GM18511 (cell line): ENCODE measurements around the gene ARHGEF28.

ENCODE experiments used
- ATAC-seq: cut with Tn5 transposase; IDR thresholded peaks from one replicate; pipeline ENCODE4 v1.9.1; 2021; ENCODE audit warnings: mild to moderate bottlenecking, moderate library complexity; ENCODE audit not compliant: unreplicated experiment

The ARHGEF28 gene

GRCh38 chr5:73812457-73812856 is 186.5 kb downstream of the ARHGEF28 start:
- ATAC-seq, result no peak

- no peak for ATAC-seq
Observed at GRCh38 chr5:73812962-73813588, 187.1 kb downstream of the ARHGEF28 start.

- ATAC-seq, result no peak
Observed at GRCh38 chr5:73814233-73814846, 188.3 kb downstream of the ARHGEF28 start.

DNA sequence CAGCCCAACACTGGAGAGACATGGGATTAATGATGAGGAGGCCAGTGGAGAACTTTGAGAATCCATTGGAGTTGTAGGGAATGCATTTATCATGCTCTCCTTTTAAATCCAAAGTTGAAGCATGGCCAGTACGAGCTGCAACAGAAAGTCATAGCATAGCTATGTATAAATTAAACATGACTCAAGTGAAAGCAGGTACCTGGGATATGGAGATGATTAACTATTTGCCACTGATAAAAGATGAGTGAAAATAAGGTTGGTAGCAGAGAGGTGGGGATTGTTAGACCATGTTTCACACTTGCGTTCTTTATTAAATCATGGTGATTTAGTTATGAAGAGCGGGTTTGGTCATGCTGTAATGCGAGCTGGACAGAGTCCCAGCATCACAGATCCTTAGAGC is 189.6 kb downstream of the ARHGEF28 start:
- no peak for ATAC-seq

DNA sequence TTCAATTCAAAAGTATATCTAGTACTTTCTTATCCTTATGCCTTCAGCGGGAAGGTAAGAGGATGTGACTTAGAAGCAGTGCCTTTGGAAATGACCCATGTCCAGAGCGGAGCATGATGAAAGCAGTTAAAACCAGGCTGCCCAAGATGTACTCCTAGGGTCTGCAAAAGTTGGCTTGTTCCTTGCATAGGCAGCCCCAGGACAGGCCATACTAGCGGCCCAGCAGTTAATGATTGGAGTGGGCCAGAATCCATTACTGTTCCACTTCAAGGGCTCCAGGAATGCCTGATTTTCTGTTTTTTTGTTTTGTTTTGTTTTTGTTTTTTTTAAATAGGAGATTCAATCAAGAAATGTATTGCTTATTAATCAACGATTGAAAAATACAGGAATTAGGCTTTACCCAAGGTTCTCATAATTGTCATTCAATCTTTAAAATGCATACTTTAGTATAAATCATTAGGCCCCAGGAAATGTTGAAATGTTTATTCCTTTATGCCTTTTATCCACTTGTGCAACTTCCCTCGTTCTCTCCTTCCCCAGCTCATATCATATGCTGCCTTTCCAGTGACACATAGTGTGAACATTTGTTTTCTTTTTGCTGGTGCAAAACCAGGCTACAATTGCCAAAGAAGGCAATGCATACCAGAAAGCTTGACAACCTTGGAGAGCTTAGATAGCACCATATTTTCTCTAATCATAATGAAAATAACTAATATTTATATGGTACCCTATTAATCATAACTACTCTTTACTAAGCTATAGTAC is 190.8 kb downstream of the ARHGEF28 start:
- no peak for ATAC-seq

DNA sequence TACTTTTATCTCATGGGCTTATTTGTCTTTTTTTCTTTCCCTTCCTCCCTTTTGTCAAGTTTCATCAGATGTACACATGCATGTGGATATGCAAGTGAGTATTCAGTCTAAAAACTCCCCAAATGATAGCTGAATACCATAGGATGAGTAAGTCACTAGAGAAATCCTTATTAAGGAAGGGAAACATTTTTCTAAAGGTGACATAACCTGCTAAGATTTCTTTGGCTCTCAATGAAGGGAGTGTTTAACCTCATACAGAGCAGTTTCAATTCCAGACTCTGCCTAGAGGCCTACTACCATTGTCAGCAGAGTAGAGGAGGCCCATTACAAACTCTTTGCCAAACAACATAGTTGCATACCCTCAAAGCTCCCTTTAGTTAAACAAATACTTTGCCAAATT is 192.4 kb downstream of the ARHGEF28 start:
- ATAC-seq, result no peak

DNA sequence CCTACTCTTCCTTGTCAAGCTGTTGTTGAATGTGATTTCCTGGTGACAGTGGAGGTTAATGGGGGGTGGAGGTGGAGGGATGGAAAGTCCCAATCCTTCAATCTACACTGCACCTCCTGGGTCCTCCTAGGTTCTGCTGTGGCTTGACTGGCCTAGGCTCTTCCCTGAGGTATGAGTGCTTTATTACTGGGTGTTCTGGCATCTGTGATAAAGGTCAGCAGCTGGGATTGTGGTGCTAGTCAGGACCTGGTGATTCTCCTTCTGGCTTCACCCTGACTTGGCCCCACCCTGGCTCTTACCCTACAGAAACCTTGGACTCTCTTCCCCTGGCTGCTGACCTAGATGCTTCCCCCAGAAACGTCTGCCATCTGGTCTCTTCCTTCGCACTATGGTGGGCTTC is 194.3 kb downstream of the ARHGEF28 start:
- ATAC-seq, result no peak

DNA sequence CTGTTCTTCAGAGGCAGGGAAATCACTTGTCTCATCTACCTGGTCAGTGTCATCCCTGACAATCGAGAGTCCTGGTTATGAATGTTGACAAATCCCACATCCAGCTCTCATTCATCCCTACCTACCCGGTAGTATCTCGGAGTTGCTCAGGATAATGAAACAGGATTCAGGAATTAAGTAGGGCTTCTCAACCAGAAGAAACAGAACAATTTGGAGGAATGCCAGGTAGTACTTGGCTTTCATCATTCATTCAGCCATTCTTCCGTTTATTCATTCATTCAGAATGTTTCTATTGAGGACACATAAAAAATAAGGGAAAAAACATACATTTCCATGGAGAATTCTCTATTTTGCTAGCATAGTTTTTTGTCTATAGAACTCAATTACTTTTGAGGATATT is 195.0 kb downstream of the ARHGEF28 start:
- ATAC-seq, result no peak

DNA sequence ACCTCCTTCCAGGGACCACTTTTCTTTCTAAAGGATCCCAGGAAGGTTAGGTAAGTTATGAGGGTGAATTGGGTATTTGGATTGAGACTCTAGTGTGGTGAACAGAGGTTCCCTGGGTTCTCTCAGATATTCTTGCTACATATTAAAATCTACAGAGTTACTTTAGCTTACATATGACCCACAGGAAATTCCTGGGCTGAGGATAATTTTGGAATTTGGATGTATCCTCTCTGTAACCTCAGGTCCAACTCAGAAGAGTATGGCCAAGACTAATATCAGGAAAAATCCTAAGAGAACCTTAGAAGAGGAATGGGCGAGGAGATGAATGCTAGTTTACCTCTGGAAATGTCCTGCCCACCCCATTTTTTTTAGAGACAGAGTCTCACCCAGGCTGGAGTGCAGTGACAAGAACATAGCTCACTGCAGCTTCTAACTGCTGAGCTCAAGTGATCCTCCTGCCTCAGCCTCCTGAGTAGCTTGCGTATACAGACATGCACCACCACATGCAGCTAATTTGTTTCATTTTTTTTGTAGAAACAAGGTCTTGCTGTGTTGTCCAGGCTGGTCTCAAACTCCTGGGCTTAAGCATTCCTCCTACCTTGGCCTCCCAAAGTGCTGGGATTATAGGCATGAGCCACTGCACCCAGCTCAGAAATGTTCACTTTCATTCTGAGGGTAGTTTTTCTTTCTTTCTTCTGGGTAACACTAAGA is 196.4 kb downstream of the ARHGEF28 start:
- no peak for ATAC-seq

- ATAC-seq, result no peak
Observed at GRCh38 chr5:73822989-73823339, 197.0 kb downstream of the ARHGEF28 start.

GRCh38 chr5:73823508-73823925 is 197.5 kb downstream of the ARHGEF28 start:
- ATAC-seq, result no peak

- no peak for ATAC-seq
Observed at GRCh38 chr5:73825199-73825598, 199.2 kb downstream of the ARHGEF28 start.

DNA sequence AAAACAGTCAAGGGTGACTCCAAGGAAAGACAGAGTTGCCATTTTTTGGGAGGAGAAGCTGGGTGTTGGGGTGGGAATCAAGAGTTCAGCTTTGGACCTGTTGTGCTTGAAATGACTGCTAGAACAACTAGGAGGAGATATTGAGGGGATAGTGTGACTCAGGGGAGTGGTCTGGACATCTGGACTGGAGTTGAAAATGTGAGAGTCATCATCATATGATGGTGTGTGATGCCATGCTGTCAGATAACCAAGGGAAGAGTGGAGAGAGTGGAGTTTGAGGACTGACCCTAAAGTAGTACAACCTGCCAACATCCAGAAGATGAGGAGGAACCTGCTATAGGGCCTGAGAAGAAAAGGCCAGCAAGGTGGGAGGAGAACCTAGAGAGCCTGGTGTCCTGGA is 199.7 kb downstream of the ARHGEF28 start:
- ATAC-seq, result no peak

DNA sequence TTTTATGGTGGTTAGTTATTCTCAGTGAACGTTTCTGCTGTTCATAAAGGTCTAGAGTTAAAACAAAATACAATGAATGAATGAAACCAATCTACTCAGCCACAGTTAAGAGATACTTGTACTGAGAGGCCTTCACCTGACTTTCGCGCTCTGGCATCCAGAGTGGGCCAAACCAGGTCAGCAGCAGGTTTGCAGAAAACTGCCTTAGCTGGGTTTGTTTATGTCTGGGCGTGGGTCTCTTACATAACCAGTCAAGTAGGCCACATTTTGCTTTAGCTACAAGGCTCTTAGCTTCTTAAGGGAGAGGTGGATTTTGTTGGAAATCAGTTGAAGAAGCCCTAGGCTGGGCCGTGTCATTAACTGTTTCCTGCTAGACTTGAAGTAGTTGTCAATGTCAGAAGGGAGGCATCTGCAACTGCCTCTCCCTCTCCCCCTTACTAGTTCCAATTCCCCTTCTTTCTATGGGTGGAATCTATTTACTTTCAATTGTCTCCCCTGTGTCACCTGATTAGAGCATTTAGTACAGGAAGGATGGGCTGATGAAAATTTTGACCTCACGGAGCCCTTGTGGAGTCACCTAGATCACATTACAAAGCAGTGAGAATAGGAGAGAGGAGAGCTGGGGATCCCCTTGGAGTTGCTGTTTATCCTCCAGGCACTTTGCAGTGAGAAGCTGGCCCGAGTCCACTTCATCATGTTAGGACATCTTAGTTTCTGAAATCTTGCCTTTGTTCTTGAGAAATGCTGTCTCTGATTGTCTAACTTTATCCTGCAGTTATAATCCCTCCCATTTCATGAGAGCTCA is 200.5 kb downstream of the ARHGEF28 start:
- ATAC-seq, result no peak

DNA sequence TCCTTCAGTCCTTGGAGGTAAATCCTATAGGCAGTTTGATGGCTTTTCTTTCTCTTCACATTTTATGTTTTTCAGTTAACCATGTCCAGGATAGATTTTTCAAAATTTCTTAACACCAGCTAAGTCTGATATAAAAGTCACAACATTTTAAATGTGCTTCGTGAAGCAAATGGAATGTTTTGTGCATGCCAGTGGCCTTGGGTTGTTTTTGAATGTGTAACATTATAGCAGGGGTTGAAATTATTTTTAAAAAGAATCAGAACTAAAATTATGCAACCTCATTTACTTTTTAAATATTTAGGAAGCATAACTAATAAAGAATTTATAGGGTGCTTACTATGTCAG is 201.1 kb downstream of the ARHGEF28 start:
- ATAC-seq, result no peak

DNA sequence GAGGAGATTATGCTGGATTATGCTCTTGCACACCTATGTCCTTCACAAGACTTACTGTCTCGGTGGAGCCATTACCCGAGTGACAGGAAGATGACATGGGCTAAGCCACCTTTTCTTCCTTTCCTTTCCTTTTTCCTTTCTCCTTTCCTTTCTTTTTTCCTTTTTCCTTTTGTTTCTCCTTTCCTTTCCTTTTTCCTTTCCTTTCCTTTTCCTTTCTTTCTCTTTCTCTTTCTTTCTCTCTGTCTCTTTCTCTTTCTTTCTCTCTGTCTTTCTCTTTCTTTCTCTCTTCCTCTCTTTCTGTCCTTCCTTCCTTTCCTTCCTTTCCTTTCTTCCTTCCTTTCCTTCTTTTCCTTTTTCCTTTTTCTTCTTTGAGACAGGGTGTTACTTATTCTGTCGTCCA is 202.5 kb downstream of the ARHGEF28 start:
- ATAC-seq, result no peak

GRCh38 chr5:73830646-73831045 is 204.7 kb downstream of the ARHGEF28 start:
- no peak for ATAC-seq

DNA sequence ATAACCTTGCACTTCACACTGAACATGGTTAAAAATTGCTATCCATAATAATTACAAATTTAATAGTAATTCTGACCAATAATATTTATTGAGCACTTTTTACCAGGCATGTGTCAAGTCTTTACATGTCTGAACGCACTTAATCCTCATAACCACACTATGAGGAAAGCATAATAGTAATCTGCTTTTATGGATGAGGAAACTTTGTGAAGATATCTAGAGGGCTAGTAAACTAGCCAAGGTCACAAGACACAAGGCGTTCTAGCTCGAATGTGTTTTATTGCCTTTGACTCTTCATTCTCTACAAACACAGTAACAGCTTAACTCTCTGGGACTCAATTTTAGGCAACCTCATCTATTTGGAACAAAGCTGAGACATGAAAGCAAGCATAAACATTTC is 205.1 kb downstream of the ARHGEF28 start:
- no peak for ATAC-seq

- ATAC-seq, result no peak
Observed at GRCh38 chr5:73834693-73835092, 208.7 kb downstream of the ARHGEF28 start.

GRCh38 chr5:73835726-73836125 is 209.7 kb downstream of the ARHGEF28 start:
- ATAC-seq, result no peak

DNA sequence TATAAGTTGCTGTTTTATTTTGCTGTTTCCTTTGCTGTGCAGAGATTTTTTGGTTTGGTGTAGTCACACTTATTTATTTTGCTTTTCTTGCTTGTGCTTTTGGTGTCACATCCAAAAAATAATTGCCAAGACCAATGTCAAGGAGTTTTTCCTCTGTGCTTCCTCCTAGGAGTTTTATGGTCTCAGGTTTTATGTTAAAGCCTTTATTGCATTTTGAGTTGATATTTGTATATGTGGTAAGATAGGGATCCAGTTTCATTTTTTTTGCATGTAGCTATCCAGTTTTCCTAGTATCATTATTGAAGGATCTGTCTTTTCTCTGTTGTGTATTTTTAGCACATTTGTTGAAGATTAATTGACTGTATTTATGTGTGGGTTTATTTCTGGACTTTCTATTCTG is 210.6 kb downstream of the ARHGEF28 start:
- no peak for ATAC-seq
